HCT116 (cell line): ENCODE measurements around the gene KRTAP4-5. TPM values are rescaled to one million over a fixed set of nuclear protein-coding genes. Genes with fewer than 3 reads are reported as not detected.
A peak's percentile ranks its signal among the peaks of the same experiment; 100 is the strongest.
"Not testable (repeated sequence)": the region's sequence is repeated elsewhere in the genome, so short reads cannot be mapped to it uniquely, and the experiment has no call there.

ENCODE experiments used
- ATAC-seq: fragments of 200-7000 bp; cut with Tn5 transposase; 2 replicates; pipeline ENCODE4 v1.9.1; 2020; ENCODE audit warnings: mild to moderate bottlenecking, moderate library complexity
- BruUV-seq: library from RNA; stranded (reverse); fragments of 400-500 nt; replicated peaks from 2 replicates; lab custom pipeline; 2021; lab: Mats Ljungman, UMichigan
- CTCF ChIA-PET: fragments of 300-600 bp; sonication (Branson Sonifier 250); formaldehyde crosslinking; loops from one replicate; lab custom pipeline; 2021; ENCODE audit warnings: antibody characterized with exemption; lab: Charles Lee
- POLR2A ChIA-PET: fragments of 300-600, 350-600 bp; sonication (Branson Sonifier 250); formaldehyde crosslinking; loops from one replicate; lab custom pipeline; 2021; ENCODE audit warnings: antibody characterized with exemption; lab: Charles Lee
- RAD21 ChIA-PET, 2 experiments: fragments of 300-600 bp; sonication (Branson Sonifier 250); formaldehyde crosslinking; loops; one replicate each; lab custom pipeline; 2023; ENCODE audit warnings: low total read pairs in 2 of 2; ENCODE audit not compliant: uncharacterized antibody in 2 of 2, unreplicated experiment in 2 of 2, low non-redundant PET in 1 of 2; lab: Charles Lee
- DNase-seq: peaks from one replicate; pipeline ENCODE4 v3.0.0-alpha.2; 2010; ENCODE audit warnings: low read depth, low spot score
- H2AFZ ChIP-seq: fragments of 200-600 bp; shearing (Covaris generic), sonication (generic); 2 replicates; pipeline ENCODE4 v1.6.1; 2017; ENCODE audit warnings: low read depth, mixed run types, mixed read lengths, antibody characterized with exemption, low read length; ENCODE audit not compliant: poor library complexity, severe bottlenecking
- H3K27ac ChIP-seq: 2 replicates; pipeline ENCODE4 v1.5.1; 2012; ENCODE audit warnings: low read depth, low read length
- H3K27me3 ChIP-seq: fragments of 200-600 bp; sonication (generic); 2 replicates; pipeline ENCODE4 v1.6.1; 2016; ENCODE audit warnings: mixed run types, low read length, mixed read lengths; ENCODE audit not compliant: insufficient read depth
- H3K36me3 ChIP-seq, 2 experiments: fragments of 200-500 bp in 1 of 2; fragments of 200-600 bp in 1 of 2; sonication (Bioruptor generic) in 1 of 2; sonication (generic) in 1 of 2; 2 replicates each; pipeline versions ENCODE4 v1.5.1 to v1.6.1; 2014 to 2016; ENCODE audit warnings: low read length in 2 of 2, inconsistent platforms in 1 of 2, mixed read lengths in 1 of 2, mixed run types in 1 of 2; ENCODE audit not compliant: insufficient read depth in 2 of 2, control insufficient read depth in 1 of 2
- H3K4me1 ChIP-seq, 2 experiments: fragments of 200-600 bp in 1 of 2; sonication (generic) in 1 of 2; 2 replicates each; pipeline versions ENCODE4 v1.5.1 to v1.6.1; 2012 to 2017; ENCODE audit warnings: low read length in 2 of 2, inconsistent platforms in 1 of 2, mild to moderate bottlenecking in 1 of 2, mixed read lengths in 1 of 2, mixed run types in 1 of 2, moderate library complexity in 1 of 2; ENCODE audit not compliant: insufficient read depth in 2 of 2, control insufficient read depth in 1 of 2
- H3K4me2 ChIP-seq: fragments of 200-600 bp; sonication (generic); 2 replicates; pipeline ENCODE4 v1.6.1; 2017; ENCODE audit warnings: mixed run types, low read length, mixed read lengths
- H3K4me3 ChIP-seq, 2 experiments: fragments of 200-600 bp in 1 of 2; sonication (generic) in 1 of 2; replicated peaks in 1 of 2; 2 replicates each; pipeline ENCODE4 v1.5.1; 2011 to 2016; ENCODE audit warnings: low read length in 2 of 2, control low read depth in 1 of 2, low read depth in 1 of 2, mild to moderate bottlenecking in 1 of 2, mixed read lengths in 1 of 2, mixed run types in 1 of 2
- H3K79me2 ChIP-seq: fragments of 200-600 bp; sonication (generic); 2 replicates; pipeline ENCODE4 v1.6.1; 2017; ENCODE audit warnings: mild to moderate bottlenecking, mixed run types, low read length, moderate library complexity, mixed read lengths; ENCODE audit not compliant: insufficient read depth
- H3K9ac ChIP-seq: fragments of 200-600 bp; sonication (generic); 2 replicates; pipeline ENCODE4 v1.6.1; 2016; ENCODE audit warnings: low read length, mixed read lengths
- H3K9me2 ChIP-seq: fragments of 200-600 bp; sonication (generic), shearing (Covaris generic); 2 replicates; pipeline ENCODE4 v1.6.1; 2017; ENCODE audit warnings: mixed run types, mild to moderate bottlenecking, moderate library complexity; ENCODE audit not compliant: insufficient read depth
- H3K9me3 ChIP-seq, 2 experiments: fragments of 200-500 bp in 1 of 2; fragments of 200-600 bp in 1 of 2; sonication (Bioruptor generic) in 1 of 2; sonication (generic) in 1 of 2; 2 replicates each; pipeline ENCODE4 v1.6.1; 2014 to 2017; ENCODE audit warnings: low read length in 2 of 2, mixed read lengths in 2 of 2, inconsistent platforms in 1 of 2, low read depth in 1 of 2, mild to moderate bottlenecking in 1 of 2, mixed run types in 1 of 2, moderate library complexity in 1 of 2; ENCODE audit not compliant: control insufficient read depth in 1 of 2, insufficient read depth in 1 of 2
- H4K20me1 ChIP-seq: fragments of 200-600 bp; sonication (generic), shearing (Covaris generic); 2 replicates; pipeline ENCODE4 v1.6.1; 2017; ENCODE audit warnings: mixed run types, mild to moderate bottlenecking, moderate library complexity; ENCODE audit not compliant: insufficient read depth
- CBX3 ChIP-seq: IDR thresholded peaks from 2 replicates; pipeline ENCODE4 v1.6.1; 2012; ENCODE audit warnings: low read depth
- EGR1 ChIP-seq: IDR thresholded peaks from 2 replicates; pipeline ENCODE4 v1.6.1; 2012; ENCODE audit warnings: low read depth
- ELF1 ChIP-seq: IDR thresholded peaks from 2 replicates; pipeline ENCODE4 v1.6.1; 2012; ENCODE audit warnings: low read depth, borderline replicate concordance
- EZH2phosphoT487 ChIP-seq: fragments of 200-600 bp; IDR thresholded peaks from 2 replicates; pipeline ENCODE4 v1.6.1; 2018; ENCODE audit warnings: antibody characterized with exemption, borderline replicate concordance
- FOSL1 ChIP-seq: IDR thresholded peaks from 2 replicates; pipeline ENCODE4 v1.6.1; 2012; ENCODE audit warnings: low read depth
- JUND ChIP-seq: IDR thresholded peaks from 2 replicates; pipeline ENCODE4 v1.6.1; 2012
- MAX ChIP-seq: IDR thresholded peaks from 2 replicates; pipeline ENCODE4 v1.6.1; 2012
- POLR2AphosphoS5 ChIP-seq: IDR thresholded peaks from 2 replicates; pipeline ENCODE4 v1.6.1; 2011; ENCODE audit warnings: mild to moderate bottlenecking, low read depth, low read length, moderate library complexity
- REST ChIP-seq: IDR thresholded peaks from 2 replicates; pipeline ENCODE4 v1.6.1; 2012; ENCODE audit warnings: low read depth
- SIN3A ChIP-seq: IDR thresholded peaks from 2 replicates; pipeline ENCODE4 v1.6.1; 2012; ENCODE audit warnings: low read depth
- TCF7L2 ChIP-seq: IDR thresholded peaks from 2 replicates; pipeline ENCODE4 v1.7.0; 2011; ENCODE audit warnings: borderline replicate concordance, inconsistent platforms; ENCODE audit not compliant: insufficient read depth, insufficient read length; ENCODE audit errors: extremely low read depth
- YY1 ChIP-seq: IDR thresholded peaks from 2 replicates; pipeline ENCODE4 v1.6.1; 2011; ENCODE audit warnings: low read length, low read depth, moderate library complexity, mild to moderate bottlenecking; ENCODE audit not compliant: insufficient replicate concordance; ENCODE audit errors: extremely low read depth
- intact Hi-C: fragments of 100-400 bp; cut with micrococcal nuclease; formaldehyde crosslinking; loops from 2 replicates; pipeline ENCODE4 v1.10.0; 2022
- total RNA-seq: library from RNA; stranded (reverse); gene quantifications from one replicate; pipeline ENCODE4 v1.2.1, GENCODE V29; 2021; ENCODE audit not compliant: unreplicated experiment
- TF ChIP-seq, protein P1 (sequence below): IDR thresholded peaks from 2 replicates; pipeline ENCODE4 v1.6.1; 2011; ENCODE audit warnings: mild to moderate bottlenecking, low read length, moderate library complexity; ENCODE audit not compliant: insufficient replicate concordance; ENCODE audit errors: extremely low read depth

Gene KRTAP4-5
- total RNA-seq, 1 experiment from 2014 or later: not detected

GRCh38 chr17:41104386-41105038 lies 45.1 kb downstream of the KRTAP4-5 start:
- TSS peak; percentile 97 for BruUV-seq
- peak; percentile 47; the same call in 1 of the 2 replicates for TF ChIP-seq FOSL1
- TF ChIP-seq JUND: peak; percentile 56
- RAD21 ChIA-PET, DNase-seq, H3K79me2 ChIP-seq, H2AFZ ChIP-seq, H3K9me2 ChIP-seq, H3K9me3 ChIP-seq, intact Hi-C loops, H3K27me3 ChIP-seq, POLR2A ChIA-PET, H4K20me1 ChIP-seq, CTCF ChIA-PET: not testable (repeated sequence)
- H3K4me3 ChIP-seq: peak overlapping the region; percentile 28 to 44
- peak; percentile 85 for ATAC-seq
- peaks cover 13 to 52% of the 10 kb centered on the region in 2 experiments for H3K4me1 ChIP-seq
- peak overlapping the region; percentile 59 for H3K4me2 ChIP-seq
- peaks cover 0 to 16% of the 10 kb centered on the region in 2 experiments; a peak in 2 of 4 replicates for H3K36me3 ChIP-seq
- peak overlapping the region; percentile 75 for H3K27ac ChIP-seq
- peak overlapping the region; percentile 50 for H3K9ac ChIP-seq

DNA sequence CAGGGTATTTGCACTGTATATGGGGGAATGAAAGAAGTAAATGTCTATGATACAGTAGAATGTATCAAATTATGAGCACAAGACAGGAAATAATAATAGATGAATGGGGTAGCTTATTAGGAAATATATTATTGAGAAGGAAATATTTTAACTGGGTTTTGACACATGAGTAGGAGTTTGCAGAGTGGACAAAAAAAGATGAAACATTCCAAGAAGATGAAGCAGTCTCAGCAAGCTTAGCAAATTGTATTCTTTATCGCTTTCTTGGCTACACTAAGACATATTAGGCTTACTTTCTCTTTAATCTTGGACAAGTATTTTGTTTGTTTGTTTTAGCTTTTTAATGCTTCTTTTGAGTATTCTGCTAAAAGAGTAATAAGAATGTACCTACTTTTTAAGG lies 45.7 kb downstream of the KRTAP4-5 start:
- peaks cover 13 to 52% of the 10 kb centered on the region in 2 experiments for H3K4me1 ChIP-seq
- H4K20me1 ChIP-seq: no peaks in the 10 kb centered on the region
- no peak for ATAC-seq
- H3K9me2 ChIP-seq: no peaks in the 10 kb centered on the region
- H3K4me2 ChIP-seq: peak overlapping the region; percentile 59
- POLR2A ChIA-PET: no interaction called here
- H3K36me3 ChIP-seq: peaks cover 0 to 16% of the 10 kb centered on the region in 2 experiments; a peak in 2 of 4 replicates
- H3K9ac ChIP-seq: peak overlapping the region; percentile 45
- CTCF ChIA-PET: no interaction called here
- BruUV-seq: no TSS peak
- no peak for DNase-seq
- no peaks in the 10 kb centered on the region for H3K79me2 ChIP-seq
- peak overlapping the region; percentile 75; the same call in 1 of the 2 replicates for H3K27ac ChIP-seq
- H3K27me3 ChIP-seq: no peaks in the 10 kb centered on the region
- peaks cover 0 to 5% of the 10 kb centered on the region in 2 experiments; a peak in 1 of 4 replicates for H3K9me3 ChIP-seq
- H3K4me3 ChIP-seq: no peak overlapping the region
- RAD21 ChIA-PET: no interaction called here
- intact Hi-C loops: no loop called here
- no peak overlapping the region for H2AFZ ChIP-seq
- TF ChIP-seq EZH2phosphoT487 (no peak), EGR1 (no peak), REST (no peak), ELF1 (no peak), YY1 (no peak), JUND (no peak), CBX3 (no peak), TCF7L2 (no peak), SIN3A (no peak), POLR2AphosphoS5 (no peak), MAX (no peak)
- TF ChIP-seq, protein P1, sequence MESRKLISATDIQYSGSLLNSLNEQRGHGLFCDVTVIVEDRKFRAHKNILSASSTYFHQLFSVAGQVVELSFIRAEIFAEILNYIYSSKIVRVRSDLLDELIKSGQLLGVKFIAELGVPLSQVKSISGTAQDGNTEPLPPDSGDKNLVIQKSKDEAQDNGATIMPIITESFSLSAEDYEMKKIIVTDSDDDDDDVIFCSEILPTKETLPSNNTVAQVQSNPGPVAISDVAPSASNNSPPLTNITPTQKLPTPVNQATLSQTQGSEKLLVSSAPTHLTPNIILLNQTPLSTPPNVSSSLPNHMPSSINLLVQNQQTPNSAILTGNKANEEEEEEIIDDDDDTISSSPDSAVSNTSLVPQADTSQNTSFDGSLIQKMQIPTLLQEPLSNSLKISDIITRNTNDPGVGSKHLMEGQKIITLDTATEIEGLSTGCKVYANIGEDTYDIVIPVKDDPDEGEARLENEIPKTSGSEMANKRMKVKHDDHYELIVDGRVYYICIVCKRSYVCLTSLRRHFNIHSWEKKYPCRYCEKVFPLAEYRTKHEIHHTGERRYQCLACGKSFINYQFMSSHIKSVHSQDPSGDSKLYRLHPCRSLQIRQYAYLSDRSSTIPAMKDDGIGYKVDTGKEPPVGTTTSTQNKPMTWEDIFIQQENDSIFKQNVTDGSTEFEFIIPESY: no peak
